HG03521 (cell line): ENCODE data around the gene TELO2.

ENCODE experiments used
- ATAC-seq: cut with Tn5 transposase; IDR thresholded peaks from one replicate; pipeline ENCODE4 v1.9.1; 2021; ENCODE audit warnings: mild to moderate bottlenecking, moderate library complexity; ENCODE audit not compliant: unreplicated experiment

The TELO2 gene

DNA sequence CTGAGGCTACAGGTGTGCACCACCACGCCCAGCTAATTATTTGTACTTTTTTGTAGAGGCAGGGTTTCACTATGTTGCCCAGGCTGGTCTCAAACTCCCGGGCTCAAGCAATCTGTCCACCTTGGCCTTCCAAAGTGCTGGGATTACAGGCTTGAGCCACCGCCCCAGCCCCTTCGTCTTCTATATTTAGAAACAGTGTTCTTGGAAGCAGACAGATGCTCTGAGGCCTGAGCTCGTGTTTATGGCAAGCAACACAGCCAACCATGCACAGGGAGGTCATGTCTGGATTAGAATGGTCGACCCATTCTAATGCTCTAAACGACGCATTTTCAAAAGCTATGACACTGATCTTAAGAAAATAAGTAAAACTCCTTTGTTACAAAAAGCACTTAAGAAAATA, 56.9 kb downstream of the TELO2 start:
- ATAC-seq, result no peak

- no peak for ATAC-seq
These were observed 57.5 kb downstream of the TELO2 start for GRCh38 chr16:1550696-1551095.

DNA sequence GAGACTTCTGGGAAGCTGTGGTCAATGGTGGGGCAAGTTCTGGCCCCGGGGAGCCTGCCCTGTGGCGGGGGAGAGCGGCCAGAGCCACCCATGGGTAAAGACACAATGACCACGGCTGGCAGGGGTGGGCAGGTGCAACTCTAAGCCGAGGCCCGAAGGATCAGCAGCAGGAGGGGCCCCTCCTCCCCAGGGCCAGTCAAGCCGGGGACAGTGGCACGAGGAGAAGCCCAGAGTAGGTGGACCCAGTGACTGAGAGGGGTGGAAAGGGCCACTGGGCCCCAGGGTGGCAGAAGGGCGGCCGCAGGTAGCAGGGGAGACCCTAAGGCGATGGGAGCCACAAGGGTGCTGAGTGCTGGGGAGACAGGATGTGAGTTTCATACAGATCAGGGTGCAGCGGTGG, 58.0 kb downstream of the TELO2 start:
- ATAC-seq, result no peak

DNA sequence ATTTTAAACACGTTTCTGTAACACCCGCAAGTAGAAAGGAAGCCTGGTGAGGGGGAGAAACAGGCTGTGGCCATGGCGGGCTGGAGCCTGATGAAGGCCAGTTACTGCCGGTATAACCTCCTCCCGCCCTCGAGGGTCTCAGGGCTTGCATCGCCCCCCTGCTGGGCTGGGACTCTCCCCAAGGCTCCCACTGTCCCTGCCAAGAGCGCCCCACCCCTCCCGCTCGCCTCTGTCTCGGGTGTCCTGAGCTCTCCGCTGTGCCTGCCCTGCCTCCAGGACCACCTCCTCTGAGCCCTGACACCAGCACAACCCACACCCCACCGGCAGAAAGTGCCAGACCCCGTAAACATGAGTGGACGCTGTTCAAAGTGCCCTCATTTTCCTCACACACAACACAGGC, 59.0 kb downstream of the TELO2 start:
- ATAC-seq, result no peak

GRCh38 chr16:1553946-1554825, 61.0 kb downstream of the TELO2 start:
- no peak for ATAC-seq

DNA sequence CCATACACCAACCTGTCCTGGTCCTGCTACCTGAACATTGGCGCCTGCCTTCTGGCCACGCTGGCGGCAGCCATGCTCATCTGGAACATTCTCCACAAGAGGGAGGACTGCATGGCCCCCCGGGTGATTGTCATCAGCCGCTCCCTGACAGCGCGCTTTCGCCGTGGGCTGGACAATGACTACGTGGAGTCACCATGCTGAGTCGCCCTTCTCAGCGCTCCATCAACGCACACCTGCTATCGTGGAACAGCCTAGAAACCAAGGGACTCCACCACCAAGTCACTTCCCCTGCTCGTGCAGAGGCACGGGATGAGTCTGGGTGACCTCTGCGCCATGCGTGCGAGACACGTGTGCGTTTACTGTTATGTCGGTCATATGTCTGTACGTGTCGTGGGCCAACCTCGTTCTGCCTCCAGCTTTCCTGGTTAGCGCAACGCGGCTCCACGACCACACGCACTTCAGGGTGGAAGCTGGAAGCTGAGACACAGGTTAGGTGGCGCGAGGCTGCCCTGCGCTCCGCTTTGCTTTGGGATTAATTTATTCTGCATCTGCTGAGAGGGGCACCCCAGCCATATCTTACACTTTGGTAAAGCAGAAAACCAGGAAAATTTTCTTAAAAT, 61.8 kb downstream of the TELO2 start:
- no peak for ATAC-seq

- ATAC-seq, result no peak
These were observed 63.1 kb downstream of the TELO2 start for GRCh38 chr16:1556254-1556653.

GRCh38 chr16:1557074-1557473, 63.9 kb downstream of the TELO2 start:
- no peak for ATAC-seq

DNA sequence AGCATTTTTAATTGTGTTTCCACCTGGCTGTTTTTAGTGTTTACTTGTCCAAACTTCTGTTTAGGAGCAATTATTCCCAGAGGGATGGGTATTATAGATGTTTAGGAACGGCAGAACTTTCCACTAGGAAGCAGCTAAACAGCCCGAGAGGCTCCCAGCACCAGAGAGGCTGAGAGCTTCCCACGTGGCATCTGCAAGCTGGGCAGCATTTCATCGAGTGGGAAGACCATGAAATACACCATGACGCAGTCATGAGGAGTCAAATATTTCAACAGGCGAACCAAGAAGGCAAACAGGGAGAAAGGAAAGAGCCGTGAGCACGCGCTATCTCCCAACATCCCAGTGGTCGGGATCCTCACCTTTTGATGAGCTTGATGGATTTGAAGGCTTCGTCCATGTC, 64.4 kb downstream of the TELO2 start:
- ATAC-seq, result no peak

DNA sequence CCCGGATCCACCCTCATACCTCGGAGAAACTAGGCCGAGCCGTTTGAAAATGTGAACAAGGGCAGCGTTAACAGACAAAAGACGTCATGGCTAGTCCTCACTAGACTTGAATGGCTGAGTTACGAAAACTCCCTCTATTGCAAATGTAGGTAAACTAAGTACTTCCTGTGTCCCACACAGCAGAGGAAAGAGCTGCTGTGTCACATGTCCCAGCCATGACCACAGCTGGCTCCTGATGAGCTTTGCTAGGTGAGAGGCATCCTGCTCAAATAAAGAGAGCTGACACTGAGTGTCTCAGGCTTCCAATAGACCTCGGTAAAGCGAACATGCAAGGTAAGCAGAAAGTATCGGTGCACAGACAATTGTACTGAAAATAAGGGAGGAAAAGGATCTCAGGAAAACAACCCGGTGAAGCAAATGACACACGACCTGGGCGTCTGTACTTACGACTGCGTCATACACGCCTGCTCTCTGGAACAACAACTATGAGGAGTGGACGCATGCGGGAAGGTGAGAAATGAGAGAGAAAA, 66.4 kb downstream of the TELO2 start:
- ATAC-seq, result no peak
